Measurements from ENCODE around the gene CLIC5. TPM values are rescaled to one million over a fixed set of nuclear protein-coding genes. Genes with fewer than 3 reads are reported as not detected.

The CLIC5 gene
- total RNA-seq, 1 donor from 2014 or later: 134 TPM

- no peaks in the 10 kb centered on the region for H3K27me3 ChIP-seq (ENCODE audit: low read depth)
- H3K9me3 ChIP-seq: peaks cover 4% of the 10 kb centered on the region
- H3K4me3 ChIP-seq: no peak overlapping the region
- H3K36me3 ChIP-seq: no peaks in the 10 kb centered on the region
- DNase-seq (no peak), ATAC-seq (no peak)
- H3K27ac ChIP-seq: no peak overlapping the region
- TF ChIP-seq CTCF (IDR thresholded peaks at IDR 0.05): no peak
- peaks cover 4% of the 10 kb centered on the region for H3K4me1 ChIP-seq
- intact Hi-C loops (cut with DNase I): no loop called here
Measured at GRCh38 chr6:45965792-45966191, 49.9 kb downstream of the CLIC5 start.

DNA sequence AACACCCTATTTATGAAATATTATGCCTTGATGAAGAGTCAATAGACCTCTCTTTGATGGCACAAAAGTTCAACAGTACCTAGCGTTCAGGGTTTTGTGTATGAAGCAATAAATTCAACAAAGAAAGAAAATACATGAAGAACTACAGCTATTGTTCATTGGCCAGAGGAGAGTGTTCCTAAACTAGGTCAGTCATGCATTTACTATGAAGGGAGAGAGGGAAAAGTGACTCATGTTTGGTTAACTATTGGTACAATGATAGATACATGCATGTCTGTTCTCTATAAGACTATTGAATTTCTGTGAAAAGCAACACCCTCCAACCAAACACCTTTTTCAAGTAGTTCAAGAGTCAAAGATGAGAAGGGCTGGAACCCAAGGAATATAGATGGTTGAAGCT, 50.7 kb downstream of the CLIC5 start:
- H3K4me3 ChIP-seq: no peak overlapping the region
- H3K27me3 ChIP-seq (ENCODE audit: low read depth): no peaks in the 10 kb centered on the region
- H3K4me1 ChIP-seq: peaks cover 10% of the 10 kb centered on the region
- H3K36me3 ChIP-seq: no peaks in the 10 kb centered on the region
- intact Hi-C loops (cut with DNase I): no loop called here
- no peak for ATAC-seq
- no peak overlapping the region for H3K27ac ChIP-seq
- TF ChIP-seq CTCF (IDR thresholded peaks at IDR 0.05): no peak
- H3K9me3 ChIP-seq: peaks cover 4% of the 10 kb centered on the region
- DNase-seq: no peak

GRCh38 chr6:45964300-45964699, 51.4 kb downstream of the CLIC5 start:
- Histone ChIP-seq H3K4me3 (no peak overlapping the region), H3K27ac (no peak overlapping the region), H3K36me3 (no peaks in the 10 kb centered on the region), H3K9me3 (peaks cover 4% of the 10 kb centered on the region), H3K27me3 (ENCODE audit: low read depth) (no peaks in the 10 kb centered on the region), H3K4me1 (peaks cover 17% of the 10 kb centered on the region)
- intact Hi-C loops (cut with DNase I): no loop called here
- no peak for ATAC-seq
- no peak for TF ChIP-seq CTCF (IDR thresholded peaks at IDR 0.05)
- no peak for DNase-seq

- no peaks in the 10 kb centered on the region for H3K36me3 ChIP-seq
- H3K27ac ChIP-seq: no peak overlapping the region
- peaks cover 4% of the 10 kb centered on the region for H3K9me3 ChIP-seq
- H3K4me3 ChIP-seq: no peak overlapping the region
- DNase-seq (no peak), ATAC-seq (no peak)
- H3K27me3 ChIP-seq (ENCODE audit: low read depth): no peaks in the 10 kb centered on the region
- no peak for TF ChIP-seq CTCF (IDR thresholded peaks at IDR 0.05)
- intact Hi-C loops (cut with DNase I): no loop called here
- H3K4me1 ChIP-seq: peaks cover 17% of the 10 kb centered on the region
Measured at GRCh38 chr6:45963896-45964295, 51.8 kb downstream of the CLIC5 start.

DNA sequence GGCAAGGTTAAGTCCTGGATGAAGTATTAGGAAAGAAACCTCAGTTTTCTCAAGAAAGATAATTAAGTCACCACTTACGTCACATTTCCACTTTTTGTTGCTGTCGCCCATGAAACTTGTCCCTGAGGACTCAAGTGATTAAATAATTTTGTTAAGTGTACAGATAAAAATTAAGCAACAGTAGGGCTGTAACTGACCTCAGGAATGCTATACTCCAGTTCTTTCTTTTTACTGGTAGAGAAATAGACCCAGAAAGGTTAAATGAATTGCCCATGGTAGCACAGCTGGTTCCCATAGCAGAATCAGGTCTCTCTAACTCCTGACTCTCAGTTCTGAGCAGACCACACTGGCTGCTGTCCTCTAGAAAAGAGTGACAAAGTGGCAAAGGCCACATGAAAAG, 54.5 kb downstream of the CLIC5 start:
- no peak overlapping the region for H3K27ac ChIP-seq
- no peak for DNase-seq
- peaks cover 4% of the 10 kb centered on the region for H3K9me3 ChIP-seq
- H3K27me3 ChIP-seq (ENCODE audit: low read depth): no peaks in the 10 kb centered on the region
- no peak for TF ChIP-seq CTCF (IDR thresholded peaks at IDR 0.05)
- no peak overlapping the region for H3K4me3 ChIP-seq
- peak; percentile 63 to 64 for ATAC-seq
- H3K4me1 ChIP-seq: peaks cover 12% of the 10 kb centered on the region
- intact Hi-C loops (cut with DNase I): no loop called here
- H3K36me3 ChIP-seq: no peaks in the 10 kb centered on the region
